Keratinocyte (primary cell): ENCODE measurements around the gene OR13C3.

ENCODE experiments used
- EZH2 ChIP-seq: IDR thresholded peaks from one replicate; pipeline ENCODE4 v1.6.1; 2012; ENCODE audit warnings: inconsistent platforms, mild to moderate bottlenecking, low read length, moderate library complexity
- TF ChIP-seq, protein P1 (sequence below), 3 experiments: IDR thresholded peaks in 1 of 3; conservative IDR thresholded peaks in 1 of 3; optimal IDR thresholded peaks in 1 of 3; 2 replicates in 2 of 3; 3 replicates in 1 of 3; pipeline versions ENCODE3 to v1.5.1; 2011; ENCODE audit warnings: low read length in 3 of 3, mild to moderate bottlenecking in 3 of 3, moderate library complexity in 2 of 3, control low read depth in 1 of 3, inconsistent platforms in 1 of 3; ENCODE audit not compliant: insufficient read depth in 2 of 3; ENCODE audit errors: extremely low read depth in 1 of 3

- no peak for TF ChIP-seq EZH2
- TF ChIP-seq, protein P1, sequence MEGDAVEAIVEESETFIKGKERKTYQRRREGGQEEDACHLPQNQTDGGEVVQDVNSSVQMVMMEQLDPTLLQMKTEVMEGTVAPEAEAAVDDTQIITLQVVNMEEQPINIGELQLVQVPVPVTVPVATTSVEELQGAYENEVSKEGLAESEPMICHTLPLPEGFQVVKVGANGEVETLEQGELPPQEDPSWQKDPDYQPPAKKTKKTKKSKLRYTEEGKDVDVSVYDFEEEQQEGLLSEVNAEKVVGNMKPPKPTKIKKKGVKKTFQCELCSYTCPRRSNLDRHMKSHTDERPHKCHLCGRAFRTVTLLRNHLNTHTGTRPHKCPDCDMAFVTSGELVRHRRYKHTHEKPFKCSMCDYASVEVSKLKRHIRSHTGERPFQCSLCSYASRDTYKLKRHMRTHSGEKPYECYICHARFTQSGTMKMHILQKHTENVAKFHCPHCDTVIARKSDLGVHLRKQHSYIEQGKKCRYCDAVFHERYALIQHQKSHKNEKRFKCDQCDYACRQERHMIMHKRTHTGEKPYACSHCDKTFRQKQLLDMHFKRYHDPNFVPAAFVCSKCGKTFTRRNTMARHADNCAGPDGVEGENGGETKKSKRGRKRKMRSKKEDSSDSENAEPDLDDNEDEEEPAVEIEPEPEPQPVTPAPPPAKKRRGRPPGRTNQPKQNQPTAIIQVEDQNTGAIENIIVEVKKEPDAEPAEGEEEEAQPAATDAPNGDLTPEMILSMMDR (optimal IDR thresholded peaks at IDR 0.05 in 1 of 3, IDR thresholded peaks at IDR 0.05 in 1 of 3, conservative IDR thresholded peaks at IDR 0.05 in 1 of 3; ENCODE audit: extremely low read depth in 1 of 3, insufficient read depth in 2 of 3, low read length in 3 of 3) = no peak
These were observed 32.7 kb downstream of the OR13C3 start, which contains the start of gene OR13F1 for GRCh38 chr9:104503963-104504362.
